HCT116 (cell line): Measurements from ENCODE around the gene ITLN1. TPM values are rescaled to one million over a fixed set of nuclear protein-coding genes. Genes with fewer than 3 reads are reported as not detected.

Source experiments
- ATAC-seq: fragments of 200-7000 bp; cut with Tn5 transposase; 2 replicates; pipeline ENCODE4 v1.9.1; 2020; ENCODE audit warnings: mild to moderate bottlenecking, moderate library complexity
- BruUV-seq: library from RNA; stranded (reverse); fragments of 400-500 nt; replicated peaks from 2 replicates; lab custom pipeline; 2021; lab: Mats Ljungman, UMichigan
- CTCF ChIA-PET: fragments of 300-600 bp; sonication (Branson Sonifier 250); formaldehyde crosslinking; loops from one replicate; lab custom pipeline; 2021; ENCODE audit warnings: antibody characterized with exemption; lab: Charles Lee
- POLR2A ChIA-PET: fragments of 300-600, 350-600 bp; sonication (Branson Sonifier 250); formaldehyde crosslinking; loops from one replicate; lab custom pipeline; 2021; ENCODE audit warnings: antibody characterized with exemption; lab: Charles Lee
- RAD21 ChIA-PET, 2 experiments: fragments of 300-600 bp; sonication (Branson Sonifier 250); formaldehyde crosslinking; loops; one replicate each; lab custom pipeline; 2023; ENCODE audit warnings: low total read pairs in 2 of 2; ENCODE audit not compliant: uncharacterized antibody in 2 of 2, unreplicated experiment in 2 of 2, low non-redundant PET in 1 of 2; lab: Charles Lee
- DNase-seq: peaks from one replicate; pipeline ENCODE4 v3.0.0-alpha.2; 2010; ENCODE audit warnings: low read depth, low spot score
- H2AFZ ChIP-seq: fragments of 200-600 bp; shearing (Covaris generic), sonication (generic); 2 replicates; pipeline ENCODE4 v1.6.1; 2017; ENCODE audit warnings: low read depth, mixed run types, mixed read lengths, antibody characterized with exemption, low read length; ENCODE audit not compliant: poor library complexity, severe bottlenecking
- H3K27ac ChIP-seq: 2 replicates; pipeline ENCODE4 v1.5.1; 2012; ENCODE audit warnings: low read depth, low read length
- H3K27me3 ChIP-seq: fragments of 200-600 bp; sonication (generic); 2 replicates; pipeline ENCODE4 v1.6.1; 2016; ENCODE audit warnings: mixed run types, low read length, mixed read lengths; ENCODE audit not compliant: insufficient read depth
- H3K36me3 ChIP-seq, 2 experiments: fragments of 200-500 bp in 1 of 2; fragments of 200-600 bp in 1 of 2; sonication (Bioruptor generic) in 1 of 2; sonication (generic) in 1 of 2; 2 replicates each; pipeline versions ENCODE4 v1.5.1 to v1.6.1; 2014 to 2016; ENCODE audit warnings: low read length in 2 of 2, inconsistent platforms in 1 of 2, mixed read lengths in 1 of 2, mixed run types in 1 of 2; ENCODE audit not compliant: insufficient read depth in 2 of 2, control insufficient read depth in 1 of 2
- H3K4me1 ChIP-seq, 2 experiments: fragments of 200-600 bp in 1 of 2; sonication (generic) in 1 of 2; 2 replicates each; pipeline versions ENCODE4 v1.5.1 to v1.6.1; 2012 to 2017; ENCODE audit warnings: low read length in 2 of 2, inconsistent platforms in 1 of 2, mild to moderate bottlenecking in 1 of 2, mixed read lengths in 1 of 2, mixed run types in 1 of 2, moderate library complexity in 1 of 2; ENCODE audit not compliant: insufficient read depth in 2 of 2, control insufficient read depth in 1 of 2
- H3K4me2 ChIP-seq: fragments of 200-600 bp; sonication (generic); 2 replicates; pipeline ENCODE4 v1.6.1; 2017; ENCODE audit warnings: mixed run types, low read length, mixed read lengths
- H3K4me3 ChIP-seq, 2 experiments: fragments of 200-600 bp in 1 of 2; sonication (generic) in 1 of 2; replicated peaks in 1 of 2; 2 replicates each; pipeline ENCODE4 v1.5.1; 2011 to 2016; ENCODE audit warnings: low read length in 2 of 2, control low read depth in 1 of 2, low read depth in 1 of 2, mild to moderate bottlenecking in 1 of 2, mixed read lengths in 1 of 2, mixed run types in 1 of 2
- H3K79me2 ChIP-seq: fragments of 200-600 bp; sonication (generic); 2 replicates; pipeline ENCODE4 v1.6.1; 2017; ENCODE audit warnings: mild to moderate bottlenecking, mixed run types, low read length, moderate library complexity, mixed read lengths; ENCODE audit not compliant: insufficient read depth
- H3K9ac ChIP-seq: fragments of 200-600 bp; sonication (generic); 2 replicates; pipeline ENCODE4 v1.6.1; 2016; ENCODE audit warnings: low read length, mixed read lengths
- H3K9me2 ChIP-seq: fragments of 200-600 bp; sonication (generic), shearing (Covaris generic); 2 replicates; pipeline ENCODE4 v1.6.1; 2017; ENCODE audit warnings: mixed run types, mild to moderate bottlenecking, moderate library complexity; ENCODE audit not compliant: insufficient read depth
- H3K9me3 ChIP-seq, 2 experiments: fragments of 200-500 bp in 1 of 2; fragments of 200-600 bp in 1 of 2; sonication (Bioruptor generic) in 1 of 2; sonication (generic) in 1 of 2; 2 replicates each; pipeline ENCODE4 v1.6.1; 2014 to 2017; ENCODE audit warnings: low read length in 2 of 2, mixed read lengths in 2 of 2, inconsistent platforms in 1 of 2, low read depth in 1 of 2, mild to moderate bottlenecking in 1 of 2, mixed run types in 1 of 2, moderate library complexity in 1 of 2; ENCODE audit not compliant: control insufficient read depth in 1 of 2, insufficient read depth in 1 of 2
- H4K20me1 ChIP-seq: fragments of 200-600 bp; sonication (generic), shearing (Covaris generic); 2 replicates; pipeline ENCODE4 v1.6.1; 2017; ENCODE audit warnings: mixed run types, mild to moderate bottlenecking, moderate library complexity; ENCODE audit not compliant: insufficient read depth
- ATF3 ChIP-seq: IDR thresholded peaks from 2 replicates; pipeline ENCODE4 v1.6.1; 2012
- CBX3 ChIP-seq: IDR thresholded peaks from 2 replicates; pipeline ENCODE4 v1.6.1; 2012; ENCODE audit warnings: low read depth
- CEBPB ChIP-seq: IDR thresholded peaks from 2 replicates; pipeline ENCODE4 v1.6.1; 2012; ENCODE audit warnings: low read depth
- EZH2 ChIP-seq: fragments of 200-600 bp; sonication (generic); IDR thresholded peaks from 2 replicates; pipeline ENCODE4 v1.6.1; 2017; ENCODE audit warnings: antibody characterized with exemption, mixed run types
- ZBTB33 ChIP-seq: IDR thresholded peaks from 2 replicates; pipeline ENCODE4 v1.6.1; 2011; ENCODE audit warnings: mild to moderate bottlenecking, low read length, moderate library complexity; ENCODE audit not compliant: insufficient replicate concordance; ENCODE audit errors: extremely low read depth
- intact Hi-C: fragments of 100-400 bp; cut with micrococcal nuclease; formaldehyde crosslinking; loops from 2 replicates; pipeline ENCODE4 v1.10.0; 2022
- total RNA-seq: library from RNA; stranded (reverse); gene quantifications from one replicate; pipeline ENCODE4 v1.2.1, GENCODE V29; 2021; ENCODE audit not compliant: unreplicated experiment

ITLN1 gene
- total RNA-seq, 1 experiment from 2014 or later = not detected

GRCh38 chr1:160910170-160910750, 25.3 kb upstream of the ITLN1 start:
- ChIA-PET POLR2A (no interaction called here), RAD21 (no interaction called here), CTCF (no interaction called here)
- Histone ChIP-seq H2AFZ (no peak overlapping the region), H3K4me1 (no peaks in the 10 kb centered on the region), H3K9me3 (no peaks in the 10 kb centered on the region), H4K20me1 (no peaks in the 10 kb centered on the region), H3K79me2 (no peaks in the 10 kb centered on the region), H3K36me3 (no peaks in the 10 kb centered on the region), H3K27me3 (no peaks in the 10 kb centered on the region), H3K9ac (no peak overlapping the region), H3K4me2 (no peak overlapping the region), H3K27ac (no peak overlapping the region), H3K4me3 (no peak overlapping the region), H3K9me2 (no peaks in the 10 kb centered on the region)
- intact Hi-C loops = no loop called here
- no TSS peak for BruUV-seq
- DNase-seq (no peak), ATAC-seq (no peak)
- TF ChIP-seq ZBTB33 = no peak
- no peak for TF ChIP-seq CEBPB
- no peak for TF ChIP-seq EZH2
- no peak for TF ChIP-seq CBX3

- Histone ChIP-seq H3K27ac (no peak overlapping the region), H4K20me1 (no peaks in the 10 kb centered on the region), H3K4me2 (no peak overlapping the region), H3K27me3 (no peaks in the 10 kb centered on the region), H3K79me2 (no peaks in the 10 kb centered on the region), H3K9me3 (no peaks in the 10 kb centered on the region), H3K9ac (no peak overlapping the region), H3K4me3 (no peak overlapping the region), H3K36me3 (no peaks in the 10 kb centered on the region), H2AFZ (no peak overlapping the region), H3K9me2 (no peaks in the 10 kb centered on the region), H3K4me1 (no peaks in the 10 kb centered on the region)
- ChIA-PET POLR2A (no interaction called here), CTCF (no interaction called here), RAD21 (no interaction called here)
- DNase-seq (no peak), ATAC-seq (no peak)
- intact Hi-C loops = no loop called here
- no TSS peak for BruUV-seq
- no peak for TF ChIP-seq ATF3
Observed at GRCh38 chr1:160907976-160908375, 23.0 kb upstream of the ITLN1 start.
